Keratinocyte (primary cell): ENCODE measurements around the gene ENTREP1. TPM values are rescaled to one million over a fixed set of nuclear protein-coding genes. Genes with fewer than 3 reads are reported as not detected.

Experiments
- DNase-seq: peaks from one replicate; pipeline ENCODE4 v3.0.0-alpha.2; 2011; ENCODE audit warnings: low read depth, missing footprints, low spot score
- FAIRE-seq: peaks from 2 replicates; lab custom pipeline; 2011; peaks lifted over from hg19 to GRCh38; lab: Jason Lieb, UNC
- H2AFZ ChIP-seq: 2 replicates; pipeline ENCODE4 v1.6.0; 2012; ENCODE audit warnings: low read length, control low read depth, inconsistent platforms; ENCODE audit not compliant: control insufficient read depth
- H3K27ac ChIP-seq: 2 replicates; pipeline ENCODE4 v1.5.1; 2011; ENCODE audit warnings: low read length; ENCODE audit not compliant: control insufficient read depth, insufficient read depth
- H3K27me3 ChIP-seq: 3 replicates; pipeline ENCODE4 v1.6.0; 2011; ENCODE audit warnings: low read length; ENCODE audit not compliant: control insufficient read depth, insufficient read depth; ENCODE audit errors: extremely low read depth
- H3K36me3 ChIP-seq, 2 experiments: 2 replicates in 1 of 2; 3 replicates in 1 of 2; pipeline ENCODE4 v1.5.1; 2011; ENCODE audit warnings: low read length in 2 of 2, mild to moderate bottlenecking in 1 of 2; ENCODE audit not compliant: control insufficient read depth in 2 of 2, insufficient read depth in 2 of 2; ENCODE audit errors: extremely low read depth in 1 of 2
- H3K4me1 ChIP-seq: 3 replicates; pipeline ENCODE4 v1.5.1; 2011; ENCODE audit warnings: low read length; ENCODE audit not compliant: control insufficient read depth, insufficient read depth; ENCODE audit errors: extremely low read depth
- H3K4me2 ChIP-seq: 3 replicates; pipeline ENCODE4 v1.6.0; 2011; ENCODE audit warnings: low read depth, low read length; ENCODE audit not compliant: control insufficient read depth, insufficient read depth; ENCODE audit errors: extremely low read depth
- H3K4me3 ChIP-seq, 3 experiments: fragments of 200-600 bp in 1 of 3; sonication (generic) in 1 of 3; 2 replicates in 2 of 3; 3 replicates in 1 of 3; pipeline ENCODE4 v1.5.1; 2011 to 2016; ENCODE audit warnings: low read length in 3 of 3, mild to moderate bottlenecking in 3 of 3, control low read depth in 2 of 3, inconsistent platforms in 1 of 3, low read depth in 1 of 3, mixed read lengths in 1 of 3, mixed run types in 1 of 3, moderate library complexity in 1 of 3; ENCODE audit not compliant: control insufficient read depth in 2 of 3, insufficient read depth in 2 of 3; ENCODE audit errors: extremely low read depth in 1 of 3
- H3K79me2 ChIP-seq: 2 replicates; pipeline ENCODE4 v1.6.0; 2012; ENCODE audit warnings: low read length; ENCODE audit not compliant: control insufficient read depth, insufficient read depth
- H3K9ac ChIP-seq: 3 replicates; pipeline ENCODE4 v1.6.0; 2011; ENCODE audit warnings: low read length; ENCODE audit not compliant: control insufficient read depth, insufficient read depth; ENCODE audit errors: extremely low read depth
- H3K9me1 ChIP-seq: 3 replicates; pipeline ENCODE4 v1.6.0; 2011; ENCODE audit warnings: low read length; ENCODE audit not compliant: control insufficient read depth, insufficient read depth; ENCODE audit errors: extremely low read depth
- H3K9me3 ChIP-seq: 2 replicates; pipeline ENCODE4 v1.5.1; 2012; ENCODE audit warnings: low read depth, low read length; ENCODE audit not compliant: control insufficient read depth
- H4K20me1 ChIP-seq: 3 replicates; pipeline ENCODE4 v1.6.0; 2011; ENCODE audit warnings: low read length; ENCODE audit not compliant: control insufficient read depth, insufficient read depth; ENCODE audit errors: extremely low read depth
- CTCF ChIP-seq, 3 experiments: IDR thresholded peaks in 1 of 3; conservative IDR thresholded peaks in 1 of 3; optimal IDR thresholded peaks in 1 of 3; 2 replicates in 2 of 3; 3 replicates in 1 of 3; pipeline versions ENCODE3 to v1.5.1; 2011; ENCODE audit warnings: low read length in 3 of 3, mild to moderate bottlenecking in 3 of 3, moderate library complexity in 2 of 3, control low read depth in 1 of 3, inconsistent platforms in 1 of 3; ENCODE audit not compliant: insufficient read depth in 2 of 3; ENCODE audit errors: extremely low read depth in 1 of 3
- EZH2 ChIP-seq: IDR thresholded peaks from one replicate; pipeline ENCODE4 v1.6.1; 2012; ENCODE audit warnings: inconsistent platforms, mild to moderate bottlenecking, low read length, moderate library complexity
- dilution Hi-C: fragments of 300-500 bp; cut with MboI; formaldehyde crosslinking; loops from one replicate; pipeline ENCODE4 v1.7.0; 2020; ENCODE audit warnings: low sequenced_read_pairs; ENCODE audit not compliant: extremely low pct_ligation_motif_present
- polyA plus RNA-seq, 5 experiments: library from polyadenylated mRNA; depleted of rRNA in 3 of 5; stranded (reverse) in 3 of 5; stranded (forward) in 1 of 5; unstranded in 1 of 5; fragments of >200 nt; gene quantifications; 1 replicate in 1 of 5; 2 replicates in 3 of 5; 3 replicates in 1 of 5; pipeline versions ENCODE4 v1.2.1 to v1.2.3, GENCODE V29; 2011 to 2012; ENCODE audit warnings: missing spikeins in 2 of 5, low read depth in 1 of 5, low replicate concordance in 1 of 5

ENTREP1 gene
- polyA plus RNA-seq, 1 donor (not counting 4 experiments of a cell fraction or from before 2014, with no cell fraction given), result 0.52 TPM

- Histone ChIP-seq H3K9me1 (no peaks in the 10 kb centered on the region), H2AFZ (no peak overlapping the region), H3K4me2 (no peak overlapping the region), H3K9ac (no peak overlapping the region), H3K79me2 (no peaks in the 10 kb centered on the region), H3K9me3 (no peaks in the 10 kb centered on the region), H3K27ac (no peak overlapping the region), H3K27me3 (no peaks in the 10 kb centered on the region), H4K20me1 (no peaks in the 10 kb centered on the region), H3K36me3 (no peaks in the 10 kb centered on the region), H3K4me1 (peaks cover 5% of the 10 kb centered on the region), H3K4me3 (no peak overlapping the region)
- FAIRE-seq (no peak), DNase-seq (no peak)
- no peak for TF ChIP-seq EZH2
- TF ChIP-seq CTCF (optimal IDR thresholded peaks at IDR 0.05 in 1 of 3, IDR thresholded peaks at IDR 0.05 in 1 of 3, conservative IDR thresholded peaks at IDR 0.05 in 1 of 3; ENCODE audit: extremely low read depth in 1 of 3, insufficient read depth in 2 of 3, low read length in 3 of 3), result no peak
- dilution Hi-C loops, result no loop called here
These were observed 60.6 kb downstream of the ENTREP1 start for GRCh38 chr9:69385581-69386033.

DNA sequence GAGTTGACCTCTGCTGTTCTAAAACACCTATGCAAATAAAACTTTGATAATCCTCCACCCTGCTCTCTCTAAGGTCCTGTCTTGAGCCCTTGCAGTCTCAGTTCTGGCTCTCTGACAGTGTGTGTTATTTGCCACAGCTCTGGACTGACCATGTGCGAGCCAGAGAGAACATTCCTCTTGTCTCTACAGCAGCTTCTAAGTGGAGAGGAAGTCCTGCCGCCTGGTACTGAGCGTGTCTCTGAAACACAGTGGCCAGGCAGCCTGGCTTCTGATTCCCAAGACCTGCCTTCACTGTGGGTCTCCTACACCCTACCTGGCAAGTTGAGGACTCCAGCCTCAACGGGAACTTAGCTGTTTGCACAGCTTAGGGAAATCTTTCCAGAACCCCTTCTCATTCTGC, 61.6 kb downstream of the ENTREP1 start:
- Histone ChIP-seq H3K4me3 (no peak overlapping the region), H3K27ac (no peak overlapping the region), H3K4me1 (no peaks in the 10 kb centered on the region), H3K79me2 (no peaks in the 10 kb centered on the region), H3K9me3 (no peaks in the 10 kb centered on the region), H4K20me1 (no peaks in the 10 kb centered on the region), H3K9me1 (no peaks in the 10 kb centered on the region), H3K36me3 (no peaks in the 10 kb centered on the region), H3K4me2 (no peak overlapping the region), H2AFZ (no peak overlapping the region), H3K27me3 (no peaks in the 10 kb centered on the region), H3K9ac (no peak overlapping the region)
- FAIRE-seq (no peak), DNase-seq (no peak)
- TF ChIP-seq CTCF (optimal IDR thresholded peaks at IDR 0.05 in 1 of 3, IDR thresholded peaks at IDR 0.05 in 1 of 3, conservative IDR thresholded peaks at IDR 0.05 in 1 of 3; ENCODE audit: extremely low read depth in 1 of 3, insufficient read depth in 2 of 3, low read length in 3 of 3) (no peak), EZH2 (no peak)
- dilution Hi-C loops, result no loop called here
